H1 (cell line): ENCODE results near the gene CREB3L4. TPM values are rescaled to one million over a fixed set of nuclear protein-coding genes. Genes with fewer than 3 reads are reported as not detected.

ENCODE experiments used
- CTCF ChIA-PET: fragments of 300-600 bp; sonication (Branson Sonifier 250); formaldehyde crosslinking; loops from one replicate; lab custom pipeline; 2021; ENCODE audit not compliant: partially characterized antibody; lab: Charles Lee
- POLR2A ChIA-PET: fragments of 300-600 bp; sonication (Branson Sonifier 250); formaldehyde crosslinking; loops from one replicate; lab custom pipeline; 2021; ENCODE audit warnings: inconsistent platforms; ENCODE audit not compliant: partially characterized antibody; lab: Charles Lee
- DNase-seq, 2 experiments: peaks; one replicate each; pipeline versions ENCODE4 v3.0.0 to v3.0.0-alpha.2; 2010 to 2022; ENCODE audit warnings: low spot score in 2 of 2, low read depth in 1 of 2, mixed read lengths in 1 of 2
- FAIRE-seq: peaks from 2 replicates; lab custom pipeline; 2011; peaks lifted over from hg19 to GRCh38; lab: Jason Lieb, UNC
- H2AFZ ChIP-seq: 2 replicates; pipeline ENCODE4 v1.8.1; 2012; ENCODE audit warnings: low read length, inconsistent platforms
- H2AK5ac ChIP-seq: 2 replicates; pipeline ENCODE4 v1.6.1; 2013; ENCODE audit warnings: low read depth, low read length
- H2BK120ac ChIP-seq: replicated peaks from 2 replicates; pipeline ENCODE3; 2013; ENCODE audit warnings: low read depth, low read length, inconsistent platforms
- H2BK12ac ChIP-seq: 2 replicates; pipeline ENCODE4 v1.6.1; 2013; ENCODE audit warnings: low read depth, low read length
- H2BK15ac ChIP-seq: 2 replicates; pipeline ENCODE4 v1.6.1; 2013; ENCODE audit warnings: low read length
- H2BK20ac ChIP-seq: 2 replicates; pipeline ENCODE4 v1.6.1; 2013; ENCODE audit warnings: low read length
- H2BK5ac ChIP-seq: 2 replicates; pipeline ENCODE4 v1.6.1; 2013; ENCODE audit warnings: low read depth, low read length
- H3K14ac ChIP-seq: 2 replicates; pipeline ENCODE4 v1.6.1; 2013; ENCODE audit warnings: inconsistent platforms; ENCODE audit not compliant: insufficient read length
- H3K18ac ChIP-seq: 2 replicates; pipeline ENCODE4 v1.6.1; 2013; ENCODE audit warnings: low read length; ENCODE audit errors: extremely low read depth
- H3K23ac ChIP-seq: 2 replicates; pipeline ENCODE4 v1.6.1; 2013; ENCODE audit warnings: inconsistent platforms; ENCODE audit not compliant: insufficient read length
- H3K23me2 ChIP-seq: 2 replicates; pipeline ENCODE4 v1.6.1; 2013; ENCODE audit warnings: low read depth, low read length
- H3K27ac ChIP-seq: 2 replicates; pipeline ENCODE4 v1.6.1; 2011; ENCODE audit warnings: low read depth, low read length, inconsistent platforms
- H3K27me3 ChIP-seq, 4 experiments: replicated peaks in 1 of 4; 1 replicate in 1 of 4; 2 replicates in 3 of 4; pipeline versions ENCODE4 v1.6.1 to v1.8.1; 2011 to 2013; ENCODE audit warnings: low read length in 3 of 4, mild to moderate bottlenecking in 3 of 4, inconsistent platforms in 2 of 4, mixed read lengths in 2 of 4, moderate library complexity in 1 of 4; ENCODE audit not compliant: control insufficient read depth in 3 of 4, insufficient read depth in 3 of 4; ENCODE audit errors: extremely low read depth in 1 of 4
- H3K36me3 ChIP-seq, 4 experiments: 2 replicates each; pipeline versions ENCODE4 v1.6.1 to v1.8.1; 2011 to 2013; ENCODE audit warnings: mild to moderate bottlenecking in 4 of 4, low read length in 3 of 4, moderate library complexity in 2 of 4, control low read depth in 1 of 4, inconsistent platforms in 1 of 4; ENCODE audit not compliant: insufficient read depth in 4 of 4, control insufficient read depth in 2 of 4
- H3K4ac ChIP-seq: replicated peaks from 2 replicates; pipeline ENCODE3; 2013; ENCODE audit warnings: low read length, low read depth, mixed read lengths, inconsistent platforms; ENCODE audit not compliant: insufficient read length
- H3K4me1 ChIP-seq, 4 experiments: replicated peaks in 1 of 4; 1 replicate in 1 of 4; 2 replicates in 3 of 4; pipeline versions ENCODE4 v1.6.1 to v1.8.1; 2011 to 2013; ENCODE audit warnings: low read length in 3 of 4, inconsistent platforms in 2 of 4, mixed read lengths in 1 of 4; ENCODE audit not compliant: insufficient read depth in 4 of 4, control insufficient read depth in 3 of 4
- H3K4me2 ChIP-seq, 2 experiments: 2 replicates each; pipeline versions ENCODE4 v1.6.1 to v1.8.1; 2011 to 2013; ENCODE audit warnings: low read depth in 2 of 2, low read length in 2 of 2, control low read depth in 1 of 2, inconsistent platforms in 1 of 2, mild to moderate bottlenecking in 1 of 2; ENCODE audit not compliant: insufficient read depth in 1 of 2
- H3K4me3 ChIP-seq, 4 experiments: fragments of 200-600, 300-600 bp in 1 of 4; sonication (generic), shearing (Covaris generic), sonication (Bioruptor Twin) in 1 of 4; 2 replicates each; pipeline versions ENCODE4 v1.5.1 to v1.8.1; 2011 to 2016; ENCODE audit warnings: low read length in 4 of 4, low read depth in 3 of 4, control low read depth in 2 of 4, inconsistent platforms in 2 of 4, mild to moderate bottlenecking in 2 of 4, mixed read lengths in 1 of 4, moderate library complexity in 1 of 4; ENCODE audit not compliant: insufficient read depth in 2 of 4; ENCODE audit errors: extremely low read depth in 1 of 4
- H3K56ac ChIP-seq: replicated peaks from 2 replicates; pipeline ENCODE3; 2013; ENCODE audit warnings: low read depth, mild to moderate bottlenecking, mixed read lengths, low read length, inconsistent platforms; ENCODE audit not compliant: insufficient read length
- H3K79me1 ChIP-seq: 2 replicates; pipeline ENCODE4 v1.6.1; 2013; ENCODE audit warnings: low read depth, low read length, control low read depth
- H3K79me2 ChIP-seq, 2 experiments: 2 replicates each; pipeline versions ENCODE4 v1.6.1 to v1.8.1; 2012 to 2013; ENCODE audit warnings: low read length in 2 of 2, mild to moderate bottlenecking in 2 of 2, inconsistent platforms in 1 of 2; ENCODE audit not compliant: insufficient read depth in 2 of 2, control insufficient read depth in 1 of 2
- H3K9ac ChIP-seq, 4 experiments: replicated peaks in 1 of 4; 1 replicate in 1 of 4; 2 replicates in 3 of 4; pipeline versions ENCODE4 v1.6.1 to v1.8.1; 2011 to 2013; ENCODE audit warnings: low read depth in 3 of 4, low read length in 3 of 4, control low read depth in 2 of 4, mild to moderate bottlenecking in 2 of 4, moderate library complexity in 2 of 4, inconsistent platforms in 1 of 4; ENCODE audit errors: extremely low read depth in 1 of 4
- H3K9me3 ChIP-seq, 2 experiments: 2 replicates each; pipeline versions ENCODE4 v1.6.1 to v1.8.1; 2012 to 2013; ENCODE audit warnings: mild to moderate bottlenecking in 2 of 2, moderate library complexity in 2 of 2, control low read depth in 1 of 2, inconsistent platforms in 1 of 2, low read depth in 1 of 2, low read length in 1 of 2, mixed read lengths in 1 of 2; ENCODE audit not compliant: insufficient read depth in 2 of 2
- H4K20me1 ChIP-seq, 2 experiments: replicated peaks in 1 of 2; 2 replicates each; pipeline versions ENCODE3 to v1.8.1; 2011 to 2013; ENCODE audit warnings: inconsistent platforms in 2 of 2, low read length in 2 of 2, mild to moderate bottlenecking in 1 of 2; ENCODE audit not compliant: insufficient read depth in 2 of 2, control insufficient read depth in 1 of 2
- H4K5ac ChIP-seq: 2 replicates; pipeline ENCODE4 v1.6.1; 2013; ENCODE audit warnings: low read length, low read depth, mixed read lengths, inconsistent platforms; ENCODE audit not compliant: insufficient read length
- H4K8ac ChIP-seq: 2 replicates; pipeline ENCODE4 v1.8.0; 2013; ENCODE audit warnings: mild to moderate bottlenecking, moderate library complexity, low read length, inconsistent platforms; ENCODE audit not compliant: insufficient read depth; ENCODE audit errors: extremely low read depth
- H4K91ac ChIP-seq: replicated peaks from 2 replicates; pipeline ENCODE3; 2013; ENCODE audit warnings: low read length, mixed read lengths, inconsistent platforms; ENCODE audit not compliant: insufficient read length
- CREB1 ChIP-seq: IDR thresholded peaks from 2 replicates; pipeline ENCODE4 v1.6.1; 2012; ENCODE audit warnings: inconsistent platforms
- HDAC6 ChIP-seq: IDR thresholded peaks from one replicate; pipeline ENCODE4 v1.7.1; 2012; ENCODE audit warnings: low read depth, mild to moderate bottlenecking, inconsistent platforms, low read length, moderate library complexity
- SRF ChIP-seq: IDR thresholded peaks from 2 replicates; pipeline ENCODE4 v1.6.1; 2011; ENCODE audit warnings: mild to moderate bottlenecking, low read depth, low read length, moderate library complexity
- TEAD4 ChIP-seq: IDR thresholded peaks from 2 replicates; pipeline ENCODE4 v1.6.1; 2012; ENCODE audit warnings: low read depth, low read length, inconsistent platforms, mixed read lengths
- WGBS, 2 experiments: shearing (Covaris generic) in 1 of 2; methylation state at CpG; one replicate each; pipeline versions ENCODE4 v1.1.6 to v1.1.7; 2013 to 2015; ENCODE audit warnings: low lambda C conversion rate in 2 of 2, mixed read lengths in 2 of 2, inconsistent platforms in 1 of 2, low coverage in 1 of 2, missing lambda C conversion rate in 1 of 2; ENCODE audit not compliant: insufficient replicate concordance in 2 of 2, insufficient coverage in 1 of 2, insufficient read length in 1 of 2; ENCODE audit errors: extremely low coverage in 1 of 2, missing lambda C conversion rate in 1 of 2; 5-methylcytosine and 5-hydroxymethylcytosine counted together
- polyA plus RNA-seq, 7 experiments: library from polyadenylated mRNA; depleted of rRNA in 3 of 7; stranded (reverse) in 5 of 7; unstranded in 2 of 7; fragments of >200 nt in 5 of 7; fragments of 200-250 nt in 2 of 7; gene quantifications; 1 replicate in 5 of 7; 2 replicates in 1 of 7; 4 replicates in 1 of 7; pipeline versions ENCODE4 v1.2.1 to v1.2.3, GENCODE V29; 2011 to 2013; ENCODE audit warnings: missing spikeins in 2 of 7, mixed read lengths in 2 of 7
- total RNA-seq: library from RNA; stranded (reverse); fragmentation: NEBNext Ultra II Directional; extraction: Animal tissue kit (Norgen Biotek cat#: 25700); gene quantifications from 2 replicates; pipeline ENCODE4 v1.2.1, GENCODE V29; 2021

The CREB3L4 gene
- total and polyA plus RNA-seq, 2 of the 8 experiments (the other 6 are each of a cell fraction or from before 2014, with no cell fraction given) = 34.4 to 54.0 TPM

DNA sequence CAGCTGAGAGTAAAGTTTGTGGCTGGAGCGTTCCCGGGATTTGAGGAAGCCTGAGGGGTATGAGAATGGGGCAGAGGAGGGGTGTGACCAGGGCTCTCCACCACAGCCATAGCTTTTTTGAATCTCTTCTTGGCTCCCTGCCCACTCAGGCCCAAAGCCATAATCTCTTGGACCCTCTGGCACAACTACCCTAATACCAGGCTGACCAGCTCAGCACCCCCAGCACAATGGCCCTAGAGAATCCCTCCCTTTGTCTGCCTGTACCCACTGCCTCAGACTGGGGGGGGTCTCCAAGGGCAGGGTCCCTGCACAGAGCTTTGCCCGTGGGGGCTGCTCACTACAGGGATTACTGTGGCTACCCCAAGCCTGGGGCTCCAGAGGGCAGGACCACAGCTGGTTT lies 28.7 kb upstream of the CREB3L4 start:
- Histone ChIP-seq H2BK5ac (no peak overlapping the region), H3K14ac (no peak overlapping the region), H3K27me3 (no peaks in the 10 kb centered on the region), H2BK120ac (no peak overlapping the region), H3K4me3 (no peak overlapping the region), H3K18ac (no peak overlapping the region), H3K9ac (no peak overlapping the region), H2BK15ac (no peak overlapping the region), H4K5ac (no peak overlapping the region), H2AK5ac (no peak overlapping the region), H3K79me2 (peaks cover 0 to 3% of the 10 kb centered on the region in 2 experiments; a peak in 1 of 4 replicates), H3K36me3 (peaks cover 16 to 54% (median 46%) of the 10 kb centered on the region in 4 experiments), H3K23me2 (no peaks in the 10 kb centered on the region), H2AFZ (no peak overlapping the region), H3K56ac (no peak overlapping the region), H2BK12ac (no peak overlapping the region), H4K91ac (no peak overlapping the region), H4K8ac (no peak overlapping the region), H3K9me3 (no peaks in the 10 kb centered on the region), H3K23ac (no peak overlapping the region), H3K4me2 (no peak overlapping the region), H2BK20ac (no peak overlapping the region), H3K4me1 (no peaks in the 10 kb centered on the region), H3K4ac (no peak overlapping the region), H3K79me1 (no peaks in the 10 kb centered on the region; the same call in 1 of the 2 replicates), H4K20me1 (peaks cover 0 to 7% of the 10 kb centered on the region in 2 experiments), H3K27ac (no peak overlapping the region)
- WGBS, 2 experiments = 98% methylated on average over 3 of the region's 3 CpGs; no CpG with 5 or more reads in 1 of the 2 experiments
- FAIRE-seq (no peak), DNase-seq (no peak)
- ChIA-PET CTCF (interaction anchor here (1.2 to 3.1 kb wide), 5 partner anchors 14 to 167 kb away, joined by 3 to 11 read pairs (median 4); partner anchors contain the start of gene RAB13), POLR2A (interaction anchor here (0.7 to 11.4 kb wide), 10 partner anchors 10 to 163 kb away, joined by 3 to 73 read pairs (median 9); partner anchors contain the start of genes CREB3L4, CRTC2, GATAD2B and JTB)
- TF ChIP-seq HDAC6 = no peak
- TF ChIP-seq SRF = no peak
- no peak for TF ChIP-seq TEAD4
- TF ChIP-seq CREB1 = no peak
